ENCODE measurements around the gene MAPRE2.

GRCh38 chr18:35117951-35118411, 76.8 kb downstream of the MAPRE2 start:
- TF ChIP-seq EZH2phosphoT487 (IDR thresholded peaks at IDR 0.05; ENCODE audit: insufficient read depth, low read depth) (no peak), EZH2 (IDR thresholded peaks at IDR 0.05; ENCODE audit: insufficient read depth, poor library complexity, severe bottlenecking) (no peak)
